SK-N-SH (cell line): ENCODE measurements around the gene STX1B. TPM values are rescaled to one million over a fixed set of nuclear protein-coding genes. Genes with fewer than 3 reads are reported as not detected.

Experiments used
- CTCF ChIA-PET: fragments of 300-600, 350-600 bp; formaldehyde crosslinking; extraction: SDS; loops from one replicate; lab custom pipeline; 2021; lab: Yijun Ruan, JAX
- POLR2A ChIA-PET: fragments of 350-600 bp; sonication (Branson Sonifier 250); formaldehyde crosslinking; extraction: SDS; loops from one replicate; lab custom pipeline; 2020; ENCODE audit warnings: antibody characterized with exemption, inconsistent platforms; lab: Yijun Ruan, JAX
- DNase-seq: peaks from one replicate; pipeline ENCODE4 v3.0.0; 2012
- H2AFZ ChIP-seq: fragments of 200-600 bp; sonication (generic); 2 replicates; pipeline ENCODE4 v1.8.1; 2016; ENCODE audit warnings: antibody characterized with exemption, mild to moderate bottlenecking, low read depth
- H3F3A ChIP-seq: fragments of 200-600 bp; sonication (generic); replicated peaks from 2 replicates; pipeline ENCODE3; 2016; ENCODE audit warnings: antibody characterized with exemption, mild to moderate bottlenecking; ENCODE audit not compliant: insufficient read depth
- H3K27ac ChIP-seq, 2 experiments: fragments of 200-500 bp in 1 of 2; fragments of 200-600 bp in 1 of 2; sonication (Bioruptor generic) in 1 of 2; sonication (generic), shearing (Covaris generic) in 1 of 2; 2 replicates each; pipeline versions ENCODE4 v1.5.1 to v1.6.1; 2014 to 2016; ENCODE audit warnings: low read depth in 2 of 2, inconsistent platforms in 1 of 2, low read length in 1 of 2, mild to moderate bottlenecking in 1 of 2, mixed read lengths in 1 of 2
- H3K27me3 ChIP-seq: fragments of 200-600 bp; sonication (generic), shearing (Covaris generic); 2 replicates; pipeline ENCODE4 v1.6.1; 2016; ENCODE audit warnings: mixed run types; ENCODE audit not compliant: insufficient read depth
- H3K36me3 ChIP-seq, 2 experiments: fragments of 200-500 bp in 1 of 2; fragments of 200-600 bp in 1 of 2; sonication (Bioruptor generic) in 1 of 2; sonication (generic) in 1 of 2; replicated peaks in 1 of 2; 2 replicates each; pipeline versions ENCODE3 to v1.5.1; 2014 to 2016; ENCODE audit warnings: low read length in 1 of 2, mild to moderate bottlenecking in 1 of 2; ENCODE audit not compliant: insufficient read depth in 2 of 2, control insufficient read depth in 1 of 2
- H3K4me1 ChIP-seq, 2 experiments: fragments of 200-500 bp in 1 of 2; fragments of 200-600 bp in 1 of 2; sonication (Bioruptor generic) in 1 of 2; sonication (generic), shearing (Covaris generic) in 1 of 2; 2 replicates each; pipeline versions ENCODE4 v1.5.1 to v1.6.1; 2014 to 2016; ENCODE audit warnings: low read depth in 1 of 2, low read length in 1 of 2, mixed run types in 1 of 2; ENCODE audit not compliant: insufficient read depth in 2 of 2, control insufficient read depth in 1 of 2
- H3K4me2 ChIP-seq: fragments of 200-600 bp; sonication (generic), shearing (Covaris generic); 2 replicates; pipeline ENCODE4 v1.6.1; 2017; ENCODE audit warnings: mixed run types
- H3K4me3 ChIP-seq, 2 experiments: fragments of 200-500 bp in 1 of 2; fragments of 200-600 bp in 1 of 2; sonication (Bioruptor generic) in 1 of 2; sonication (generic), shearing (Covaris generic) in 1 of 2; 2 replicates each; pipeline versions ENCODE4 v1.5.1 to v1.8.1; 2014 to 2016; ENCODE audit warnings: low read depth in 2 of 2, inconsistent platforms in 1 of 2, low read length in 1 of 2, mild to moderate bottlenecking in 1 of 2, mixed read lengths in 1 of 2, moderate library complexity in 1 of 2
- H3K79me2 ChIP-seq: fragments of 200-600 bp; sonication (generic); 2 replicates; pipeline ENCODE4 v1.8.1; 2017; ENCODE audit warnings: mild to moderate bottlenecking; ENCODE audit not compliant: insufficient read depth
- H3K9ac ChIP-seq: fragments of 200-600 bp; sonication (generic); 2 replicates; pipeline ENCODE4 v1.6.1; 2017; ENCODE audit warnings: mixed run types
- H3K9me2 ChIP-seq: fragments of 200-600 bp; sonication (generic); 2 replicates; pipeline ENCODE4 v1.6.1; 2017; ENCODE audit warnings: mixed run types
- H3K9me3 ChIP-seq: fragments of 200-600 bp; sonication (generic); 2 replicates; pipeline ENCODE4 v1.6.1; 2017; ENCODE audit warnings: mixed run types, mild to moderate bottlenecking, moderate library complexity
- H4K20me1 ChIP-seq: fragments of 200-600 bp; sonication (generic); 2 replicates; pipeline ENCODE4 v1.6.1; 2017; ENCODE audit warnings: mild to moderate bottlenecking, mixed run types; ENCODE audit not compliant: insufficient read depth
- CTCF ChIP-seq: fragments of 200-600 bp; sonication (generic); IDR thresholded peaks from 2 replicates; pipeline ENCODE4 v1.6.1; 2017; ENCODE audit warnings: antibody characterized with exemption, mild to moderate bottlenecking, moderate library complexity
- FOSL2 ChIP-seq: IDR thresholded peaks from 2 replicates; pipeline ENCODE4 v1.4.0; 2012; ENCODE audit warnings: low read depth, mild to moderate bottlenecking, moderate library complexity, borderline replicate concordance
- FOXJ3 ChIP-seq: sonication (generic); formaldehyde crosslinking; IDR thresholded peaks from 2 replicates; pipeline ENCODE4 v1.5.1; 2020; ENCODE audit warnings: mild to moderate bottlenecking, missing genetic modification reagents
- IRF3 ChIP-seq: fragments of 150-350 bp; IDR thresholded peaks from 2 replicates; pipeline ENCODE4 v1.6.1; 2016; ENCODE audit warnings: mild to moderate bottlenecking, low read depth, low read length
- JUND ChIP-seq: IDR thresholded peaks from 2 replicates; pipeline ENCODE4 v1.4.0; 2012
- MAX ChIP-seq: IDR thresholded peaks from 2 replicates; pipeline ENCODE4 v1.4.0; 2012; ENCODE audit warnings: low read depth
- NFIC ChIP-seq: IDR thresholded peaks from 2 replicates; pipeline ENCODE4 v1.4.0; 2012; ENCODE audit warnings: borderline replicate concordance
- NRF1 ChIP-seq: IDR thresholded peaks from 2 replicates; pipeline ENCODE4 v1.6.1; 2012; ENCODE audit warnings: low read depth, mild to moderate bottlenecking, low read length
- RAD21 ChIP-seq: IDR thresholded peaks from 2 replicates; pipeline ENCODE4 v1.6.1; 2012; ENCODE audit warnings: mild to moderate bottlenecking, low read length
- RCOR1 ChIP-seq: fragments of 150-350 bp; IDR thresholded peaks from 2 replicates; pipeline ENCODE4 v1.6.1; 2017; ENCODE audit warnings: antibody characterized with exemption, low read length
- RFX5 ChIP-seq: IDR thresholded peaks from 2 replicates; pipeline ENCODE4 v1.6.1; 2012; ENCODE audit warnings: mild to moderate bottlenecking, improper control_type of control experiment, low read length
- RXRA ChIP-seq: IDR thresholded peaks from 2 replicates; pipeline ENCODE4 v1.4.0; 2012; ENCODE audit warnings: low read depth, mild to moderate bottlenecking, borderline replicate concordance
- TAF1 ChIP-seq: IDR thresholded peaks from 2 replicates; pipeline ENCODE4 v1.6.1; 2012; ENCODE audit warnings: low read depth, mild to moderate bottlenecking, low read length, moderate library complexity, borderline replicate concordance
- YY1 ChIP-seq: IDR thresholded peaks from 2 replicates; pipeline ENCODE4 v1.4.0; 2012; ENCODE audit warnings: low read depth, mild to moderate bottlenecking
- WGBS: methylation state at CpG from one replicate; pipeline ENCODE4 v1.1.6; 2017; ENCODE audit warnings: low lambda C conversion rate; 5-methylcytosine and 5-hydroxymethylcytosine counted together
- polyA plus RNA-seq, 3 experiments: library from polyadenylated mRNA; depleted of rRNA; stranded (reverse); fragments of >200 nt; gene quantifications; 2 replicates each; pipeline ENCODE4 v1.2.3, GENCODE V29; 2012

Gene STX1B
- polyA plus RNA-seq, 1 of the 3 experiments (the other 2 are of a cell fraction) = 21.2 TPM

- Histone ChIP-seq H3K27me3 (no peaks in the 10 kb centered on the region), H3K27ac (no peak overlapping the region), H3K4me1 (no peaks in the 10 kb centered on the region), H3K4me2 (no peak overlapping the region), H3K9ac (no peak overlapping the region), H2AFZ (no peak overlapping the region), H3K4me3 (no peak overlapping the region), H3K9me3 (no peaks in the 10 kb centered on the region), H3K79me2 (no peaks in the 10 kb centered on the region), H4K20me1 (no peaks in the 10 kb centered on the region), H3K36me3 (peaks cover 21 to 31% of the 10 kb centered on the region in 2 experiments), H3F3A (peaks cover 5% of the 10 kb centered on the region), H3K9me2 (no peaks in the 10 kb centered on the region)
- peak; percentile 68 for DNase-seq
- POLR2A ChIA-PET = no interaction called here
- 92% methylated on average over 14 of the region's 17 CpGs for WGBS
- TF ChIP-seq FOSL2 (no peak), CTCF (peak; percentile 54), TAF1 (no peak), YY1 (no peak), NFIC (no peak), FOXJ3 (CRISPR knock-in tag) (no peak), RXRA (no peak)
- CTCF ChIA-PET = interaction anchor here (0.5 to 1.4 kb wide), 8 partner anchors 8 to 313 kb away, joined by 3 to 5 read pairs (median 3); no protein-coding TSS in a partner anchor
Observed at GRCh38 chr16:30977502-30977901, 32.9 kb downstream of the STX1B start.

GRCh38 chr16:30976486-30976885 lies 34.0 kb downstream of the STX1B start:
- Histone ChIP-seq H3K4me2 (no peak overlapping the region), H3K9me3 (no peaks in the 10 kb centered on the region), H3K79me2 (no peaks in the 10 kb centered on the region), H4K20me1 (no peaks in the 10 kb centered on the region), H3K36me3 (peaks cover 29 to 38% of the 10 kb centered on the region in 2 experiments), H3K4me1 (no peaks in the 10 kb centered on the region), H3K27ac (no peak overlapping the region), H3K9me2 (no peaks in the 10 kb centered on the region), H2AFZ (no peak overlapping the region), H3K27me3 (no peaks in the 10 kb centered on the region), H3K4me3 (no peak overlapping the region), H3F3A (no peaks in the 10 kb centered on the region), H3K9ac (no peak overlapping the region)
- CTCF ChIA-PET = interaction anchor here (0.6 to 1.4 kb wide), 3 partner anchors 8 to 47 kb away, joined by 4 to 5 read pairs (median 4); no protein-coding TSS in a partner anchor
- no peak for DNase-seq
- POLR2A ChIA-PET = no interaction called here
- 95% methylated on average over 4 of the region's 4 CpGs for WGBS
- no peak for TF ChIP-seq RCOR1
- no peak for TF ChIP-seq CTCF
- no peak for TF ChIP-seq JUND
- no peak for TF ChIP-seq IRF3
- no peak for TF ChIP-seq RFX5
- no peak for TF ChIP-seq MAX
- TF ChIP-seq FOXJ3 (CRISPR knock-in tag) = no peak
- no peak for TF ChIP-seq NRF1
- TF ChIP-seq RAD21 = no peak
